Endothelial cell (in vitro differentiated cells): ENCODE measurements around the gene RNF144A. TPM values are rescaled to one million over a fixed set of nuclear protein-coding genes. Genes with fewer than 3 reads are reported as not detected.

Source experiments
- DNase-seq: peaks from one replicate; pipeline ENCODE4 v3.0.0; 2021; ENCODE audit warnings: low spot score
- H3K27ac Mint-ChIP-seq: one replicate; pipeline ENCODE4 v1.8.0; 2021; ENCODE audit warnings: mixed read lengths, inconsistent platforms; ENCODE audit not compliant: unreplicated experiment
- H3K27me3 Mint-ChIP-seq: one replicate; pipeline ENCODE4 v1.8.0; 2021; ENCODE audit warnings: mild to moderate bottlenecking, moderate library complexity, mixed read lengths, inconsistent platforms; ENCODE audit not compliant: unreplicated experiment
- H3K36me3 Mint-ChIP-seq: one replicate; pipeline ENCODE4 v1.8.0; 2021; ENCODE audit warnings: mild to moderate bottlenecking, low read depth, mixed read lengths, inconsistent platforms; ENCODE audit not compliant: unreplicated experiment
- H3K4me1 Mint-ChIP-seq: one replicate; pipeline ENCODE4 v1.8.0; 2021; ENCODE audit warnings: mild to moderate bottlenecking, mixed read lengths, inconsistent platforms; ENCODE audit not compliant: unreplicated experiment
- H3K4me3 Mint-ChIP-seq: one replicate; pipeline ENCODE4 v1.8.0; 2021; ENCODE audit warnings: mild to moderate bottlenecking, mixed read lengths, inconsistent platforms; ENCODE audit not compliant: unreplicated experiment
- H3K9me3 Mint-ChIP-seq: one replicate; pipeline ENCODE4 v1.8.0; 2021; ENCODE audit warnings: mixed read lengths, inconsistent platforms; ENCODE audit not compliant: unreplicated experiment
- CTCF ChIP-seq: fragments of 200-600 bp; sonication (generic); IDR thresholded peaks from one replicate; pipeline ENCODE4 v1.5.0; 2021; ENCODE audit warnings: antibody characterized with exemption; ENCODE audit not compliant: unreplicated experiment
- total RNA-seq: library from RNA; stranded (reverse); fragmentation: NEBNext Ultra II Directional; extraction: Animal tissue kit (Norgen Biotek cat#: 25700); gene quantifications from one replicate; pipeline ENCODE4 v1.2.1, GENCODE V29; 2021; ENCODE audit not compliant: unreplicated experiment

The RNF144A gene
- total RNA-seq, 1 donor from 2014 or later = 81.3 TPM

- no peak overlapping the region for H3K4me3 Mint-ChIP-seq
- peaks cover under 1% of the 10 kb centered on the region for H3K27me3 Mint-ChIP-seq
- DNase-seq = no peak
- TF ChIP-seq CTCF = no peak
- H3K9me3 Mint-ChIP-seq = no peaks in the 10 kb centered on the region
- no peak overlapping the region for H3K27ac Mint-ChIP-seq
- H3K36me3 Mint-ChIP-seq = peaks cover 32% of the 10 kb centered on the region
- H3K4me1 Mint-ChIP-seq = peaks cover 12% of the 10 kb centered on the region
Observed at GRCh38 chr2:7016148-7016547, 98.9 kb downstream of the RNF144A start.

- Mint-ChIP-seq H3K4me3 (no peak overlapping the region), H3K36me3 (peaks cover 38% of the 10 kb centered on the region), H3K9me3 (no peaks in the 10 kb centered on the region), H3K27me3 (peaks cover 5% of the 10 kb centered on the region), H3K4me1 (peaks cover 12% of the 10 kb centered on the region), H3K27ac (no peak overlapping the region)
- DNase-seq = no peak
- no peak for TF ChIP-seq CTCF
Observed at GRCh38 chr2:7016601-7017211, 99.5 kb downstream of the RNF144A start.

DNA sequence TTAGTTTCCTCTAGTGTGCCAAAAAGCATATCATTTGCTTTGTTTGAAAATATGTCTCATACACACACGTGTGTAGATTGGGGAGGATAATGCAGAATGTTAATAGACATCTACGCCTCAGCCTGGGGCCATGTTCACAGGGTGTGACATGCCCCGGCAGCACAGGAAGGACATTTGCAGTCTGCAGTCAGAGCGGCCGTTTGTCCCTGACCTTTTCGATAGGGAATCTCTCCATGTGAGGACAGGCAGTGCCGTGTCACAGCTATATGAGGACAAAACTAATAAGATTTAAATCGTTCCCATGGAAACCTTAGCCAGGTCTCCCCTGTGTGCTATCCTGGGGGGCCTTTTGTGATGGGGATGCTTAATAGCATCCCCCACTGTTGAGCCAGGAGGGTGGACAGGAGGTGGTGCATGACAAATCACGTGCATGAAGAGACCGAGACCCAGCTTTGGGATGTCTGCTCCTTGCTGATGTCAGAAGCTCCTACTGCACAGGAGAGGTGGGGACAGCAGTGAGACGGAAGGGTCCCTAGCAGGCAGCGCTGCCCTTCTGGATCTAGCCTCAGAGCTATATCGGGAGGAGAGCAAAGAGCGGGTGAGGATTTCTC is 100.6 kb downstream of the RNF144A start:
- Mint-ChIP-seq H3K27me3 (peaks cover 5% of the 10 kb centered on the region), H3K9me3 (no peaks in the 10 kb centered on the region), H3K4me3 (no peak overlapping the region), H3K27ac (no peak overlapping the region), H3K4me1 (peaks cover 12% of the 10 kb centered on the region), H3K36me3 (peaks cover 37% of the 10 kb centered on the region)
- no peak for TF ChIP-seq CTCF
- no peak for DNase-seq

DNA sequence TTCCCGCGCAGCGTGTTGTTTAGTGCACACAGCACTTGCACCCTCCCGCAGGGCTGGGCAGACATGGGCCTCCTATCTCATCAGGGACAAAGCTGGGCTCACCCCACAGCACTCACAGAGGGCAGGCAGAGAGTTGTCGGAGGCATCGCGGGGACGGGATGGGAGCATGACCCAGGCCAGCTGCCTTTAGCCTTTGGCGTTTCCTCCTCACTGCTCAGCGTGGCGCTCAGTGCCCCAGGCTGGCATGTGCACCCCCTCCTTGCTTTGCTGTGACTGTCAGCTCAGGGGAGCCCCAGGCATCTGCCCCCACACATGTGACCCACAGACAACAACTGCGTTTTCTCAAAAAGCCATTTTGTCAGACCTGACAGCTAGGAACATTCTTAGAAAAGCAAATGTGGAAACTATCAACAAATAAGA is 101.1 kb downstream of the RNF144A start:
- H3K9me3 Mint-ChIP-seq = no peaks in the 10 kb centered on the region
- H3K4me3 Mint-ChIP-seq = no peak overlapping the region
- H3K27ac Mint-ChIP-seq = no peak overlapping the region
- TF ChIP-seq CTCF = no peak
- DNase-seq = no peak
- H3K4me1 Mint-ChIP-seq = peaks cover 12% of the 10 kb centered on the region
- peaks cover 43% of the 10 kb centered on the region for H3K36me3 Mint-ChIP-seq
- peaks cover 5% of the 10 kb centered on the region for H3K27me3 Mint-ChIP-seq

GRCh38 chr2:7018767-7019166 is 101.6 kb downstream of the RNF144A start:
- Mint-ChIP-seq H3K4me3 (no peak overlapping the region), H3K27me3 (peaks cover 5% of the 10 kb centered on the region), H3K4me1 (peaks cover 12% of the 10 kb centered on the region), H3K27ac (no peak overlapping the region), H3K36me3 (peaks cover 47% of the 10 kb centered on the region), H3K9me3 (no peaks in the 10 kb centered on the region)
- DNase-seq = no peak
- no peak for TF ChIP-seq CTCF
